HG03103 (cell line): ENCODE data around the gene INTS3.

Experiments used
- ATAC-seq: cut with Tn5 transposase; IDR thresholded peaks from one replicate; pipeline ENCODE4 v1.9.1; 2021; ENCODE audit warnings: low read depth; ENCODE audit not compliant: unreplicated experiment

Gene INTS3

GRCh38 chr1:153794624-153795329 is 66.9 kb downstream of the INTS3 start:
- ATAC-seq = no peak

- no peak for ATAC-seq
Observed at GRCh38 chr1:153795330-153795837, 67.5 kb downstream of the INTS3 start.

GRCh38 chr1:153795934-153796785 is 68.3 kb downstream of the INTS3 start:
- ATAC-seq = no peak

- no peak for ATAC-seq
Observed at GRCh38 chr1:153796786-153797659, 69.2 kb downstream of the INTS3 start.

GRCh38 chr1:153798468-153798780 is 70.6 kb downstream of the INTS3 start:
- no peak for ATAC-seq

GRCh38 chr1:153799016-153799415 is 71.2 kb downstream of the INTS3 start:
- ATAC-seq = no peak

- ATAC-seq = no peak
Observed at GRCh38 chr1:153799566-153800465, 72.0 kb downstream of the INTS3 start.

DNA sequence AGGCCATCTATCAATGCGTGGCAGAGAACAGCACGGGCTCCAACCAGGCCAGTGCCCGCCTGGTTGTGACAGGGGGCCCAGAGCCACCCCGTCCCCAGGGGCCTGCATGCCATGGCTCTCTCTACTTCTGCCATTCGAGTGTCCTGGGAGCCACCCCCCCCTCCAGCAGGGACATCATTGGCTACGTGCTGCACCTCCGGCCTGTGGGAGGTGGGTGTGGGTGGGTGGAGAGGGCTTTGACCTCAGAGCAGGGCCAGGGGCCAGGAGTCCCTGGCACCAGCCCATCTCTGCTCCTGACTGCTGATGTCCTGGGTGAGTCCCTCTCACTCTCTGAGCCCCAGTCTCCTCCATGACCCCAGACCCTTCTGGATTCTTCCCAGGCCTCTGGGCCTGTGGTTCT is 72.7 kb downstream of the INTS3 start:
- no peak for ATAC-seq

DNA sequence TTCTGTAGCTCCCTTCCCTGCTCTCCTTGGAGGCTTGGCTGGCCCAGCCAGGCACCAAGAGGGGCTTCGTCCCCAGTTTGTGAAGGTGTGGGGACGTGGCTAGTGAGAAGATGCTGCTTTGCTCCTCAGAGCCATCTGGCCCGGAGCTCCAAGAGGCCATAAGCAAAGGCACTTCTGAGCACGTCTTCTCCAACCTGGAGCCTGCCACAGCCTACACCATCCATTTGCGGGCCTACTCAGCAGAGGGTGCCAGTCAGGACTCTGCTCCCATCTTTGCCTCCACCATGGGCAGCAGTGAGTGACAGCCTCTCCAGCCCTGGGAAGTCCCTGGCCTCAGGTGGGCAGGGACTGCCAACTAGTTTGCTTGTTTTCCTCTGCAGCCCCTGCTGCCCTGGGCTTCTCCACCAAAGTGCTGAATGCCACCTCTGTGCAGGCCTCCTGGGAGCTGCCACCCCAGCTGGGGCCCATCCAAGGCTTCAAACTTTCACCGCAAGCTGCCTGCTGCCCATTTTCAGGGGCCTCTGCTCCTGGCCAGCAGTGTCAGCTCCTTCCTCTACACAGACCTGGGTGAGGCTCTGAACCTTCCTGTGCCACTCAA is 73.3 kb downstream of the INTS3 start:
- no peak for ATAC-seq

DNA sequence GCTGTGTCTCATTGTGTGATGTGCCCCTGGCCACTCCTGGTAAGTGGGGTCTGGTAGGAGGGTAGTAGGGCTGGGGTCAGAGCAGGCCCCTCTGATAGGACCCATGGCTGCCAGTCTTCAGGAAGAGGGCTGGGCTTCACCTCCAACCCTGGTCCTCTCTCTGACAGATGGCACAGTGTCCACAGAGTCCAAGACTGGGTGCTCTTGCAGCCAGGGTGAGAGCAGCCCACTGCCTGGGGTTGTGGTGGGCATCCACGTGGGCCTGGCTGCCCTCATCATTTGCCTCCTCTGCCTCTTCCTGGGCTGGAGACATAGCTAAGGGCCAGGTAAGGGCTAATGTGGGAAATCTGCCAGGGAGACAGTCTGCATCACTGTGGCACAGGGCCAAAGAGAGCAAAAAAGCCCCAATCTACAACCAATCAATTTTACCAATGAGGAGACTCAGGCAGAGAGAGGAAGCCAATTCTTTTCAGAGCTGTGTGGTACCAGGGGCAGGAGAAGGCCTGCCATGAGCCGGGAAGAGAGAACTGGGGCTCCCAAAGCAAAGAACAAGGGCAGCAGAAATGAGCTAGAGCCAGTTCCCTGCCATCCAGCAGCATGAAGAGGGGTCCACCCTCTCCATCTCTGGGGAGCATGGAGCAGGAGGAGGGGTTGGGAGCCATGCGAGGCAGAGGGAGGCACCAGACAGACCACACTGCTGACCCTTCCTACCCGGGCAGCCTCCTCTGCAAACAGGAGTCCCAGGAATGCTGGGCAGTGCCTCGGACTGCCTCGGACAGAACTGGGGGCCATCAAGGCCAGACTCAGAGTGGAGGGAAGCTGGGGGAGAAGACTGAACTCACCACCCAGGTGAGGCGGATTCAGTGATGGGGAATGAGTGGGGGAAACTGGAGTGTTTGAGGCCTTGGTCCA is 74.2 kb downstream of the INTS3 start:
- ATAC-seq = no peak

DNA sequence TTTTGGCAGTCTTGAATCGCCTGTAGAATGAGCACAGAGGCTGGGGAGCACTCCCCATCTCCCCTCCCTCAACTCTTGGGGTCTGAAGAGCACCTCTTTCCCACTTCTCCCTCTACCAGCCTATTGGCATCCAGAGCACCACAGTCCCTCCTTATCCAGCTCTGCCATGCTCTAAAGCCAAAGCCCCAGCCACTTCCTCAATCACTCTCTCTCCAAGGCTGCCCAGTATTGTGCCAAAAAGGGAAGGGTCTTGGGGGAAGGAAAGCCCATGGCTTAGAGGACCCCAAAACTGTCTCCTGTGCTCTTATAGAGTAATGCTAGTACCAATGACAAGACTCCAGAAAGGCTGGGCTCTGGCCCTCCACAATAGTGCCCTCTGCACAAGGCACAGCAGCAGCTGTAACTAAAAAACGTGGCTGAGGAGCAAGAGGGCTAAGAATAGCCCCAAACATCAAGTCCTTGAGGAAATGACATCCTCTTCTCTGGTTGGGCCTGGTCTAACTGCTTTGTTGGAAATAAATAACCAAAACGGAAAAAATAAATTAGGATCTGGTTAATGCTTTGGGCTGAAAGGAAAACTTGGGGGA is 75.7 kb downstream of the INTS3 start:
- no peak for ATAC-seq

DNA sequence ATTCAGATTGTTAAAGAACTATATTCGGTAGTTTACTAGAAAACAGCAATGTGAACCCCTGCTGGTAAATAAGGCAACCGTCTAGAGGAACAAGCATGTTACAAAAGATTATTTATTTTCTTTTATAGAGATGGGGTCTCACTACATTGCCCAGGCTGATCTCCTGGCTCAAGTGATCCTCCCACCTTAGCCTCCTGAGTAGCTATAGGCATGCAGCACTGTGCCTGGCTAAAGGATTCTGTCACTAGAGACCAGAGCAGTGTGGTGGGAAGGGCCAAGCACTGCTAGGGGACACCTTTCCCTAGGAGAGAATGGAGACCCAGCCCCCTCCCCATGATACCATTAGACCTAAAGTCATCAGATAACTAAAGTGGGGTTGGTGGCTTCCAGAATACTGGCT is 76.3 kb downstream of the INTS3 start:
- ATAC-seq = no peak

- ATAC-seq = peak; percentile 92
Observed at GRCh38 chr1:153805042-153805745, 77.3 kb downstream of the INTS3 start.

DNA sequence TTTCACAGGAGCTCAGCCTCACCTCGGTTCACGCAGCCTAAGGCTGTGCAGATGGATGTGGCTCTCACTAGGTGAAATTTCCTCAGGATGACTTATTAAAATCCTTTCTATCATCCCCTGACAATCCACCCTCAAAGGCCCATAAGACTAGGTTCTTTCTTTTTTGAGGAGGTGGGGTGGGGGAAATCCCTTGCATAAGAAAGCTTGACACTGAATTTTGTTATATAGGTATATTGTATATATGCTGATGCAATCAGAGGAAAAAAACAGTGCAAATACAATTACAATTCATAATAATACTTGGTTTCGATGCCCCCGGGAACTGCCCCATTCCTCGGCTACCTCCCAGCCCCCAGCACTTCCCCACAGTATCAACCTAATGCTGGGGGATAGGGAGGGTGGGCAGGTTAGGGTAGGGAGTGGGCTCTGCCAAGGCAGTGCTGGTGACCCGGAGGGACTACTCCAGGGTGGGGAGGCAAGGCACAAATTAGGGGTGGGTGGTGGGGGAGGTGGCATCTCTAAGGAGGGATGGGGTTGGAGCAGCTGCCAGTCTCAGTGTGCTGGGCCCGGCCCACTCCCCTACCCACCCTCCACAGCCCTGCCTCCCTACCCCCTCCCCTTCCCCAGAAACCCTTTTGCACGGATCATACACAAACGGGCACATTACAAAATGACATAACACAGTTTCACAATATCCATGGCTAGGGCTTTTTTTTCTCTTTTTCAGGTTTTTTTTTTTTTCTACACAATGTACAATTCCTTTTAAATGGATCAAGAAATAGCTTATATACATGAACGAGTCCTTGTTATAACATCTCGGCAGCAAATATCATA is 78.3 kb downstream of the INTS3 start:
- no peak for ATAC-seq

DNA sequence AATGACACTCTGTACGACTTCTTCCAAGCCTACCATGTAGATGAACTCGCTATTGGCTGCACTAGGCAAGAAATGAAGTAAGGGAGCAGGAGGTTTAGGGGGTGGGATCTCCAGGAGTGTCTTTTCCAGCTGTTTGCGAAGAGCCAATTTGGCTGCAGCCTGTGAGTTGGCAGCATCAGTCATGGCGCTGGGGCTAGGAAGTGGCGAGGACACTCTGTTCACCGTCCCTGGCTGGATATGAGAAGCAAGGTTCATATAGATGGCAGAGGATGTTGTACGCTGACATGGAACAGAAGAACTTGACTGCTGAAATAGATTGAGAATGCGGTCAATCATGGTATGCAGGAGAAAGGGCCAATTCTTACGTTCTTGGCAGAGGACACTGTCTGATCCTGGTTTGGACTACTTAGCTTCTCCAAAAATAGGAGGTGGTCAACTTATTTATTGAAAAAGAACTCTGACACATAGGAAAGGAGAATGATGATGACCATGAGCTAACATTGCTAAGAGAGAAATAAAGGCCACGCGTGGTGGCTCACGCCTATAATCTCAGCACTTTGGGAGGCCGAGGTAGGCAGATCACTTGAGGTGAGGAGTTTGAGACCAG is 88.5 kb downstream of the INTS3 start:
- ATAC-seq = no peak

DNA sequence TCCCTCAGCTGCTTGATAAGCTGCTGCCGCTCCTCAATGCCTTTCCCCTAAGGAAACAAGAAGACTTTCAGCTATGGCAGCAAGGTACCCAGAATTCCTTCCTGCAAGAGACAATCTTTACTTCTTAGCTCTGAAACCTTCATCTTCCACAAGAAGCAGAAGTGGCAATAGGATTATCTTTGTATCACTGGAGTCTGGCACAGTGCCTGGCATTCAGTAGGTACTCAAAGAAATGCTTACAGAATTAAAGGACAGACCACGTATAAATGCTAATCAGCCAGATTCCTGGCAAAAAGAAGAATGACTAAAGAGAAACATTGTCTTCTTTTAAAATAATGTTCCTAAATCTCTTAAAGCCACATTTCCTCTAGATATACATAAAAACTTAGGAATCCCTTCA is 91.0 kb downstream of the INTS3 start:
- no peak for ATAC-seq
